GM18507 (cell line): ENCODE measurements around the gene MYORG.

ENCODE experiments used
- DNase-seq: peaks from one replicate; pipeline ENCODE4 v3.0.0; 2011; ENCODE audit warnings: low read depth; ENCODE audit not compliant: insufficient read length; ENCODE audit errors: extremely low spot score
- FAIRE-seq: peaks from 2 replicates; lab custom pipeline; 2011; peaks lifted over from hg19 to GRCh38; lab: Jason Lieb, UNC

The MYORG gene

DNA sequence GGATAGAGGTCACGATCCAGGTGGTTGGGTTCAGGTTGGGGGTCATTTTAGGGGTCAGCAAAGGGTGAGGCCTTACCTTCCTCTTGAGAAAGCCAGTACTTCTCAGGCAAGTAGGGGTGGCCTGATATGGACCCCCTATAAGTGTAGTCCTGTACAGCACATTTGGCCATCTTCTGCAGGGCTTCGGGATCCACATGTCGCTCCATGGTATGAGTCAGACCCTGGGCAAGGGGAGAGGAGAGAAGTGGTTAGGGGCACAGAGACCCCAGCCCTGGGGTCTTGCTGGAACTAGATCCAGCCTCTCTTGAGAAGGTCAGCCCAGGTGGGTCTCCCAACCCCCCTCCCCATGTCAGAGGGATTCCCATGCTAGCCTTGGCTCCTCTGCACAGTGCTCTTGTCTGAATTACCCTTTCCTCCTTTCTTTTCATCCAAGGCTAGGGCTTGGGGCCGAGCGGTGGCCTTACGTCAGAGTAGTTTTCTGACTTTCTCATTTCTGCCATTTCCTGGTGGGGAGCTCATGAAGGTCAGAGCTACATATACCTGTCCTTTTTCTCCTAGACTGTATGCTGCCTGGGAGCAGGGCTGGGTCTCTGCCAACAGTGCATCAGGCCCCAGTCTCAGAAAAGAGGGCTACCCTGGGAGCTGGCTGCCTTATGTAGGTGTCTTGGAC lies 9.0 kb upstream of the MYORG start:
- no peak for DNase-seq
- no peak for FAIRE-seq

GRCh38 chr9:34384368-34385165 lies 7.9 kb upstream of the MYORG start:
- FAIRE-seq = no peak

GRCh38 chr9:34383904-34384303 lies 7.2 kb upstream of the MYORG start:
- no peak for FAIRE-seq
- no peak for DNase-seq

More at GRCh38 chr9:34384368-34385165, 7.9 kb upstream of the MYORG start:
- no peak for DNase-seq

DNA sequence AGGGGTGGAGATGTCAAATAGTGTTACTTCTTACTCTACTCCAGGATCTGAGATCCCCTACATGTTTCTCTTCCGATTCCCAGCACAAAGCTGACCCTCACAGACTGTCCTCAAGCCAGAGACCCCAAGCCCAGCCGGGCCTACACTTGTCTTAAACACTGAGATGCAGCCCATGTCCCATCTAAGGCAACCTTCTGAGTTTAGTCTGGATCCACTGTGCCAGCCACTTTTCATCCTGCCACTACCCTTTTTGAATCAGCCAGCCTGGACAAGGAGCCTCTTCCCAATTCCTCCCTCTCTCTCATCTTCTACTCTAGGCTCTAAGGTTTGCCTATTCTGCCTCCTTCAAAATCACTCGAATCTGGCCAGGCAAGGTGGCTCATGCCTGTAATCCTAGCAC lies 6.2 kb upstream of the MYORG start:
- DNase-seq (no peak), FAIRE-seq (no peak)

DNA sequence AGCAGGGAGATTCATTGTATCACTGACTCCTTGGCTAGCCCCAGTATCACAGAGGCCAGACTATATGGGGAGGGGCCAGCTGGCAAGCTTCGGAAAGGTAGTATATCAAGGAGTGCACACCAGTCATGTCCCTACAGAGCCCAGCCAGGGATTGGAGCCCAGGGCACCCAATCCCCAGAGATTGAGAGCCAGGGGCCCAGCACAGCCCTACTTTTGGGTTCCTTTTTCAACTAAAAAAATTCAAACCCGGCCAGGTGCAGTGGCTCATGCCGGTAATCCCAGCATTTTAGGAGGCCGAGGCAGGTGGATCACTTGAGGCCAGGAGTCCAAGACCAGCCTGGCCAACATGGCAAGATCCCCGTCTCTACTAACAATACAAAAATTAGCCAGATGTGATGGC lies 5.4 kb upstream of the MYORG start:
- FAIRE-seq (no peak), DNase-seq (no peak)

DNA sequence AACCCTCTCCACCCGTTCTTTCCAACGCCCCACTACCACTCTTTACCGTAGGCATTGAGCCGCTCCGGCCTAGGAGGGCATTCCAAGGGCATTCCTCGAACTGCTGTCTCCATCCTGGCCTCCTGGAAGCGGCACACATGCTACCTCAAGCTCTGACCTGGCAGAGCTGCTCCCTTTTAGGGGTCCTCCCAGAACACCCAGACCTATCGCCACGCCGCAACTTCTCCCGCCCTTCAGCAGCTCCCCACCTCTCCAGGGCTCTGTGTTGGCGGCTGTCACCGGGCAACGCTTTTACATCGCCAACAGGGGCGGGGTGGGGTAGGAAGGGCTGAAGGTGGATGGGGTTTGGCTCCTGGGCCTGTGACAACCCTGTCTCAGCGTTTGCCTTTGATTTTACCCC lies 4.6 kb upstream of the MYORG start:
- FAIRE-seq = no peak
- no peak for DNase-seq

GRCh38 chr9:34380511-34381315 lies 4.0 kb upstream of the MYORG start:
- peak; percentile 67 for FAIRE-seq
- DNase-seq = peak; percentile 76

GRCh38 chr9:34380034-34380510 lies 3.4 kb upstream of the MYORG start:
- DNase-seq = no peak
- FAIRE-seq = no peak

DNA sequence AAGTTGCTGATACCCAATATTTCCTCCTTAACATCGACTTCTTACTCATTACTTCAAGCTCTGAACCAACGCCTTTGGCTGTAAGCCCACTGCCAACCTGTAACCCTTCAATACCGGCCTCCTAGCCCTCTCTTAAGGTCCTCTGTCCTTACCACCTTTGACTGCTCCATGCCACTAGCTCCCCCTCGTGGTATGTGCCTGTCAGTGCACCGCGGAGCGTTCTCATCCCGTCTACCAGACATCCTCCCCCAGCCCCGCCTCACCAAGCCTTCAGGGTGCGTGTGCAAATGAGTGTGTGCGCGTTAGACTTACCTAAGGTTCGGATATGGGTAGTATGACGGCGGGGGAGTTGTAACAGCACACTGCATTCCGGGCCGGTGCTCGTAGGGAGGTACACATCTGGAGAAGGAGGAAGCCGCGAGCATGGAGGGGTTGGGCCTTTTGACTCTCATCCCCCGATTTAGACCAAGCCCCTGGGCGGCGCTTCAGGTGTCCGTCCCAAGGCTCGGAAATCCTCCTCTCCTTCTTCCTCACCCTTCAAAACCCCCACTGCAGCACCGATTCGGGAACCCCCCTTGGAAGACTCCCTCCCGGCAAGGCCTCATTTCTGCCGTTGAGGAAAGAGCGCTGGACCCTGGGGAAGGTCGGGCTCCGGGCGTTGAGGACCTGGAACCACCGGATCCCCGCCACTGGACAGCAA lies 2.8 kb upstream of the MYORG start:
- peak; percentile 79 for DNase-seq
- peak; percentile 96 for FAIRE-seq

DNA sequence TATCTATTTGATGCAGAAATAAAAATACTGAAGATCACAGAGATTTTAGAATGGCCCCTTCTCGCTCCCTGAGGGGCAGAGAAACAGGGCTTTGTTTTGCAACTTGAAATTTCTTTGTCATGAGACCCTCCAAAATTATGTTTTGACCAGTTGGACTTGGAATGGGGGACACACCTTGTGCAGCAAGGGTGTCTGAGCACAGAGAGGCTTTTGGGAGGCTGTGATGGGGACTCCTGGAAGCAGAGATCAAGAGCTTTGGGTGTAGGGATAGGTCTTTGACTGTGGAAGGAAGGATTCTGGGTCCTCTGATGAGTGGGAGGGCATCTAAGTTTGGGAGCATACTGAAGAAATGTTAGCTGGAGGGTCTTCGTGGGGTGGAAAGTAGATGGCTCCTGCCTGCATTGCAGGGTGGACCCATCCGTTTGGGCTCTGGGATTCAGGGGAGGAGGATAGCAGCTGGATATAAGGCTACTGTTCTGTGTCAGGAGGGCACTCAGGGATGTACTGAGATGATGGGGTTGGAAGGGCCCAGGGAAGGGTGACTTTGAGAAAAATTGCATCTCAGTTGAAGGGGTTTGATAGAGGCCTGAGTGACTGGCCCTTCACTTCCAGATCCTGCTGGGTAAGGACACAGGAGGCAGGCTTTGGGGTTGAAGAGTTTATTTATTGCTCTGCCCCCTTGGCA lies 1.8 kb upstream of the MYORG start:
- no peak for FAIRE-seq
- no peak for DNase-seq

- FAIRE-seq (no peak), DNase-seq (no peak)
Measured at GRCh38 chr9:34377404-34377746, 677 bp upstream of the MYORG start.

GRCh38 chr9:34375901-34376595 lies 650 bp downstream of the MYORG start:
- DNase-seq = peak; percentile 39
- FAIRE-seq = peak; percentile 75

GRCh38 chr9:34374905-34375552 lies 1.7 kb downstream of the MYORG start:
- DNase-seq (no peak), FAIRE-seq (peak; percentile 36)

GRCh38 chr9:34374339-34374738 lies 2.4 kb downstream of the MYORG start:
- DNase-seq (no peak), FAIRE-seq (no peak)

- DNase-seq (no peak), FAIRE-seq (no peak)
Measured at GRCh38 chr9:34373749-34374148, 2.9 kb downstream of the MYORG start.

- no peak for DNase-seq
- no peak for FAIRE-seq
Measured at GRCh38 chr9:34372467-34373011, 4.2 kb downstream of the MYORG start.

- DNase-seq = no peak
- no peak for FAIRE-seq
Measured at GRCh38 chr9:34371886-34372466, 4.7 kb downstream of the MYORG start.
